OCI-LY3 (cell line): ENCODE measurements around the gene PTK6.

Experiments
- H2AFZ ChIP-seq: fragments of 200-600, 300-600 bp; shearing (Covaris generic); 2 replicates; pipeline ENCODE4 v1.6.0; 2014; ENCODE audit warnings: antibody characterized with exemption, low read depth, low read length
- H3K27ac ChIP-seq: fragments of 200-600, 300-600 bp; sonication (generic); 2 replicates; pipeline ENCODE4 v1.5.1; 2014; ENCODE audit warnings: mild to moderate bottlenecking, low read length, moderate library complexity, mixed read lengths
- H3K27me3 ChIP-seq: fragments of 200-600, 300-600 bp; sonication (generic); 2 replicates; pipeline ENCODE4 v1.6.1; 2014; ENCODE audit warnings: low read depth, low read length, mixed read lengths
- H3K36me3 ChIP-seq: fragments of 200-600, 300-600 bp; sonication (generic); replicated peaks from 2 replicates; pipeline ENCODE3; 2014; ENCODE audit warnings: low read depth, low read length, mixed read lengths
- H3K4me1 ChIP-seq: fragments of 300-600, 200-600 bp; sonication (generic); 2 replicates; pipeline ENCODE4 v1.6.1; 2014; ENCODE audit warnings: low read length, mixed read lengths
- H3K4me2 ChIP-seq: fragments of 200-600, 300-600 bp; sonication (generic); 2 replicates; pipeline ENCODE4 v1.6.1; 2014; ENCODE audit warnings: low read length, mixed read lengths
- H3K4me3 ChIP-seq: fragments of 300-600, 200-600 bp; sonication (generic); 2 replicates; pipeline ENCODE4 v1.5.1; 2014; ENCODE audit warnings: antibody characterized with exemption, mild to moderate bottlenecking, low read length, moderate library complexity
- H3K79me2 ChIP-seq: fragments of 300-600, 200-600 bp; shearing (Covaris generic); 2 replicates; pipeline ENCODE4 v1.6.1; 2014; ENCODE audit warnings: mild to moderate bottlenecking, low read length, mixed read lengths
- H3K9ac ChIP-seq: fragments of 300-600, 200-600 bp; shearing (Covaris generic); 2 replicates; pipeline ENCODE4 v1.6.0; 2014; ENCODE audit warnings: mild to moderate bottlenecking, low read length, moderate library complexity
- H3K9me3 ChIP-seq: fragments of 200-600, 300-600 bp; shearing (Covaris generic); 2 replicates; pipeline ENCODE4 v1.6.1; 2014; ENCODE audit warnings: low read length, mixed read lengths; ENCODE audit not compliant: insufficient read depth
- H4K20me1 ChIP-seq: fragments of 200-600, 300-600 bp; sonication (generic); 2 replicates; pipeline ENCODE4 v1.6.1; 2016; ENCODE audit warnings: low read length, mixed read lengths; ENCODE audit not compliant: insufficient read depth
- CTCF ChIP-seq: fragments of 200-600, 300-600 bp; sonication (generic); IDR thresholded peaks from 2 replicates; pipeline ENCODE4 v1.5.1; 2014; ENCODE audit warnings: antibody characterized with exemption, low read length, low read depth
- EZH2phosphoT487 ChIP-seq: fragments of 200-600 bp; shearing (Covaris generic); IDR thresholded peaks from 2 replicates; pipeline ENCODE4 v1.6.1; 2018; ENCODE audit warnings: antibody characterized with exemption, mixed run types, low read depth

Gene PTK6

GRCh38 chr20:63532449-63532971, 4.7 kb downstream of the PTK6 start:
- Histone ChIP-seq H3K4me3 (no peak overlapping the region), H3K9me3 (no peaks in the 10 kb centered on the region), H3K27ac (no peak overlapping the region), H3K36me3 (no peaks in the 10 kb centered on the region), H3K79me2 (no peaks in the 10 kb centered on the region), H3K4me2 (no peak overlapping the region), H3K4me1 (peaks cover 20% of the 10 kb centered on the region), H4K20me1 (no peaks in the 10 kb centered on the region), H3K27me3 (peaks cover 20% of the 10 kb centered on the region), H2AFZ (no peak overlapping the region), H3K9ac (no peak overlapping the region)
- no peak for TF ChIP-seq EZH2phosphoT487

GRCh38 chr20:63531686-63532448, 5.3 kb downstream of the PTK6 start:
- Histone ChIP-seq H3K27ac (no peak overlapping the region), H3K36me3 (no peaks in the 10 kb centered on the region), H2AFZ (no peak overlapping the region), H3K79me2 (no peaks in the 10 kb centered on the region), H3K4me2 (no peak overlapping the region), H4K20me1 (no peaks in the 10 kb centered on the region), H3K9ac (no peak overlapping the region), H3K27me3 (peaks cover 26% of the 10 kb centered on the region), H3K4me3 (no peak overlapping the region), H3K9me3 (no peaks in the 10 kb centered on the region), H3K4me1 (peaks cover 18% of the 10 kb centered on the region)
- no peak for TF ChIP-seq EZH2phosphoT487

GRCh38 chr20:63530788-63531160, 6.4 kb downstream of the PTK6 start:
- Histone ChIP-seq H3K9ac (no peak overlapping the region), H3K4me1 (peaks cover 10% of the 10 kb centered on the region), H2AFZ (no peak overlapping the region), H3K36me3 (no peaks in the 10 kb centered on the region), H3K79me2 (no peaks in the 10 kb centered on the region), H3K4me3 (no peak overlapping the region), H3K4me2 (no peak overlapping the region), H4K20me1 (no peaks in the 10 kb centered on the region), H3K9me3 (no peaks in the 10 kb centered on the region), H3K27me3 (peaks cover 26% of the 10 kb centered on the region), H3K27ac (no peak overlapping the region)
- TF ChIP-seq EZH2phosphoT487 (no peak), CTCF (no peak)

- Histone ChIP-seq H3K36me3 (no peaks in the 10 kb centered on the region), H3K4me2 (no peak overlapping the region), H4K20me1 (no peaks in the 10 kb centered on the region), H3K4me3 (no peak overlapping the region), H3K27me3 (peaks cover 26% of the 10 kb centered on the region), H3K4me1 (peaks cover 10% of the 10 kb centered on the region), H2AFZ (no peak overlapping the region), H3K9me3 (no peaks in the 10 kb centered on the region), H3K9ac (no peak overlapping the region), H3K79me2 (no peaks in the 10 kb centered on the region), H3K27ac (no peak overlapping the region)
- TF ChIP-seq CTCF (no peak), EZH2phosphoT487 (no peak)
Observed at GRCh38 chr20:63529861-63530787, 7.1 kb downstream of the PTK6 start.
